ENCODE results near the gene BASP1. TPM values are rescaled to one million over a fixed set of nuclear protein-coding genes. Genes with fewer than 3 reads are reported as not detected.

BASP1 gene
- total and polyA plus RNA-seq, 2 experiments from 2014 or later = 87.5 to 114 TPM

GRCh38 chr5:17216974-17217492, 398 bp upstream of the BASP1 start:
- Histone ChIP-seq H3K4me1 (ENCODE audit: insufficient read depth) (peaks cover 59% of the 10 kb centered on the region), H3K27me3 (ENCODE audit: insufficient read depth) (no peaks in the 10 kb centered on the region), H3K36me3 (ENCODE audit: insufficient read depth) (no peaks in the 10 kb centered on the region), H3K9me2 (ENCODE audit: insufficient read depth) (no peaks in the 10 kb centered on the region), H3K4me2 (peak overlapping the region; percentile 78), H3K79me2 (replicated peaks; ENCODE audit: insufficient read depth) (peaks cover 38% of the 10 kb centered on the region), H2AFZ (peak overlapping the region; percentile 94), H3K27ac (ENCODE audit: low read depth) (no peak overlapping the region), H3K4me3 (peak overlapping the region; percentile 79), H3F3A (replicated peaks; ENCODE audit: low read depth) (no peaks in the 10 kb centered on the region), H4K20me1 (replicated peaks; ENCODE audit: insufficient read depth) (peaks cover 10% of the 10 kb centered on the region)
- DNase-seq (ENCODE audit: low spot score) (peak; percentile 74), ATAC-seq (peak; percentile 8)
- peak overlapping the region; percentile 91 for H3K4me3 Mint-ChIP-seq
- H3K4me1 Mint-ChIP-seq = peaks cover 49% of the 10 kb centered on the region
- H3K9me3 Mint-ChIP-seq = no peaks in the 10 kb centered on the region
- no peak overlapping the region for H3K27ac Mint-ChIP-seq
- peaks cover 18% of the 10 kb centered on the region for H3K27me3 Mint-ChIP-seq (ENCODE audit: insufficient read depth, low read depth, poor library complexity)
- H3K36me3 Mint-ChIP-seq (ENCODE audit: low read depth) = peaks cover 3% of the 10 kb centered on the region; the same call in 2 of the 3 replicates
- no peak for TF ChIP-seq EZH2phosphoT487 (IDR thresholded peaks at IDR 0.05; ENCODE audit: unreplicated experiment)
- no peak for TF ChIP-seq JUNB (IDR thresholded peaks at IDR 0.05; ENCODE audit: unreplicated experiment)
- TF ChIP-seq REST (IDR thresholded peaks at IDR 0.05; ENCODE audit: unreplicated experiment) = no peak

- H3K27ac ChIP-seq (ENCODE audit: low read depth) = no peak overlapping the region
- TF ChIP-seq POLR2AphosphoS5 (IDR thresholded peaks at IDR 0.05; ENCODE audit: low read depth) (no peak), CTCF (conservative IDR thresholded peaks at IDR 0.05; ENCODE audit: low read depth in 2 of 2) (no peak), JUNB (IDR thresholded peaks at IDR 0.05; ENCODE audit: unreplicated experiment) (no peak), CREB1 (CRISPR knock-in tag; IDR thresholded peaks at IDR 0.05; ENCODE audit: low read depth) (no peak), ZNF331 (CRISPR knock-in tag; IDR thresholded peaks at IDR 0.05; ENCODE audit: low read depth) (no peak), STAT1 (IDR thresholded peaks at IDR 0.05; ENCODE audit: unreplicated experiment) (no peak), NANOG (IDR thresholded peaks at IDR 0.05; ENCODE audit: borderline replicate concordance) (no peak)
These were observed 1.0 kb downstream of the BASP1 start for GRCh38 chr5:17218353-17219005.

More at GRCh38 chr5:17218353-17219005, 1.0 kb downstream of the BASP1 start:
- no peaks in the 10 kb centered on the region for H3K27me3 ChIP-seq (ENCODE audit: insufficient read depth)
- H3K4me2 ChIP-seq = peak overlapping the region; percentile 86
- H3K79me2 ChIP-seq (replicated peaks; ENCODE audit: insufficient read depth) = peaks cover 52% of the 10 kb centered on the region
- Mint-ChIP-seq H3K4me3 (peak overlapping the region; percentile 91), H3K36me3 (ENCODE audit: low read depth) (peaks cover 5% of the 10 kb centered on the region; the same call in 2 of the 3 replicates), H3K27me3 (ENCODE audit: insufficient read depth, low read depth, poor library complexity) (peaks cover 18% of the 10 kb centered on the region), H3K27ac (peak overlapping the region; percentile 74), H3K9me3 (no peaks in the 10 kb centered on the region), H3K4me1 (peaks cover 56% of the 10 kb centered on the region)
- no peaks in the 10 kb centered on the region for H3K36me3 ChIP-seq (ENCODE audit: insufficient read depth)
- peak overlapping the region; percentile 82 for H3K4me3 ChIP-seq
- H3F3A ChIP-seq (replicated peaks; ENCODE audit: low read depth) = no peaks in the 10 kb centered on the region
- no peaks in the 10 kb centered on the region for H3K9me2 ChIP-seq (ENCODE audit: insufficient read depth)
- DNase-seq (ENCODE audit: low spot score) = peak; percentile 50
- H2AFZ ChIP-seq = peak overlapping the region; percentile 21; the same call in 1 of the 2 replicates
- ATAC-seq = peak; percentile 27
- peaks cover 64% of the 10 kb centered on the region for H3K4me1 ChIP-seq (ENCODE audit: insufficient read depth)
- peaks cover 10% of the 10 kb centered on the region for H4K20me1 ChIP-seq (replicated peaks; ENCODE audit: insufficient read depth)

All from GM23338 (cell line).